ENCODE data around the gene TAC4.

Gene TAC4

GRCh38 chr17:49848019-49848473 is at the start of gene TAC4:
TAC4 (minus strand) TSS chr17:49848069; CDS start chr17:49848017, 52 bp downstream.
- no peak for DNase-seq

- DNase-seq = no peak
Measured at GRCh38 chr17:49896860-49897259, 49.0 kb upstream of the TAC4 start.

GRCh38 chr17:49896222-49896621 is 48.4 kb upstream of the TAC4 start:
- DNase-seq = no peak

- no peak for DNase-seq
Measured at GRCh38 chr17:49895812-49896211, 47.9 kb upstream of the TAC4 start.

- no peak for DNase-seq
Measured at GRCh38 chr17:49894761-49895160, 46.9 kb upstream of the TAC4 start.

GRCh38 chr17:49891694-49892389 is 44.0 kb upstream of the TAC4 start:
- no peak for DNase-seq

GRCh38 chr17:49891271-49891670 is 43.4 kb upstream of the TAC4 start:
- no peak for DNase-seq

GRCh38 chr17:49890852-49891251 is 43.0 kb upstream of the TAC4 start:
- DNase-seq = no peak

- no peak for DNase-seq
Measured at GRCh38 chr17:49890077-49890821, 42.4 kb upstream of the TAC4 start.

GRCh38 chr17:49889500-49889899 is 41.6 kb upstream of the TAC4 start:
- no peak for DNase-seq

GRCh38 chr17:49887744-49888360 is 40.0 kb upstream of the TAC4 start:
- no peak for DNase-seq

- DNase-seq = no peak
Measured at GRCh38 chr17:49887086-49887743, 39.3 kb upstream of the TAC4 start.

GRCh38 chr17:49886036-49886435 is 38.2 kb upstream of the TAC4 start:
- no peak for DNase-seq

- DNase-seq = no peak
Measured at GRCh38 chr17:49882434-49882833, 34.6 kb upstream of the TAC4 start.

GRCh38 chr17:49881054-49881402 is 33.2 kb upstream of the TAC4 start:
- no peak for DNase-seq

- DNase-seq = no peak
Measured at GRCh38 chr17:49880291-49881053, 32.6 kb upstream of the TAC4 start.

- no peak for DNase-seq
Measured at GRCh38 chr17:49878931-49879904, 31.3 kb upstream of the TAC4 start.

- DNase-seq = no peak
Measured at GRCh38 chr17:49875685-49876084, 27.8 kb upstream of the TAC4 start.

- no peak for DNase-seq
Measured at GRCh38 chr17:49874911-49875310, 27.0 kb upstream of the TAC4 start.

- DNase-seq = no peak
Measured at GRCh38 chr17:49873926-49874325, 26.1 kb upstream of the TAC4 start.

GRCh38 chr17:49873466-49873865 is 25.6 kb upstream of the TAC4 start:
- DNase-seq = no peak
